SK-N-SH (cell line): ENCODE measurements around the gene OPCML. TPM values are rescaled to one million over a fixed set of nuclear protein-coding genes. Genes with fewer than 3 reads are reported as not detected.
A peak's percentile ranks its signal among the peaks of the same experiment; 100 is the strongest.

ENCODE experiments used
- CTCF ChIA-PET: fragments of 300-600, 350-600 bp; formaldehyde crosslinking; extraction: SDS; loops from one replicate; lab custom pipeline; 2021; lab: Yijun Ruan, JAX
- POLR2A ChIA-PET: fragments of 350-600 bp; sonication (Branson Sonifier 250); formaldehyde crosslinking; extraction: SDS; loops from one replicate; lab custom pipeline; 2020; ENCODE audit warnings: antibody characterized with exemption, inconsistent platforms; lab: Yijun Ruan, JAX
- DNase-seq: peaks from one replicate; pipeline ENCODE4 v3.0.0; 2012
- H2AFZ ChIP-seq: fragments of 200-600 bp; sonication (generic); 2 replicates; pipeline ENCODE4 v1.8.1; 2016; ENCODE audit warnings: antibody characterized with exemption, mild to moderate bottlenecking, low read depth
- H3F3A ChIP-seq: fragments of 200-600 bp; sonication (generic); replicated peaks from 2 replicates; pipeline ENCODE3; 2016; ENCODE audit warnings: antibody characterized with exemption, mild to moderate bottlenecking; ENCODE audit not compliant: insufficient read depth
- H3K27ac ChIP-seq, 2 experiments: fragments of 200-500 bp in 1 of 2; fragments of 200-600 bp in 1 of 2; sonication (Bioruptor generic) in 1 of 2; sonication (generic), shearing (Covaris generic) in 1 of 2; 2 replicates each; pipeline versions ENCODE4 v1.5.1 to v1.6.1; 2014 to 2016; ENCODE audit warnings: low read depth in 2 of 2, inconsistent platforms in 1 of 2, low read length in 1 of 2, mild to moderate bottlenecking in 1 of 2, mixed read lengths in 1 of 2
- H3K27me3 ChIP-seq: fragments of 200-600 bp; sonication (generic), shearing (Covaris generic); 2 replicates; pipeline ENCODE4 v1.6.1; 2016; ENCODE audit warnings: mixed run types; ENCODE audit not compliant: insufficient read depth
- H3K36me3 ChIP-seq, 2 experiments: fragments of 200-500 bp in 1 of 2; fragments of 200-600 bp in 1 of 2; sonication (Bioruptor generic) in 1 of 2; sonication (generic) in 1 of 2; replicated peaks in 1 of 2; 2 replicates each; pipeline versions ENCODE3 to v1.5.1; 2014 to 2016; ENCODE audit warnings: low read length in 1 of 2, mild to moderate bottlenecking in 1 of 2; ENCODE audit not compliant: insufficient read depth in 2 of 2, control insufficient read depth in 1 of 2
- H3K4me1 ChIP-seq, 2 experiments: fragments of 200-500 bp in 1 of 2; fragments of 200-600 bp in 1 of 2; sonication (Bioruptor generic) in 1 of 2; sonication (generic), shearing (Covaris generic) in 1 of 2; 2 replicates each; pipeline versions ENCODE4 v1.5.1 to v1.6.1; 2014 to 2016; ENCODE audit warnings: low read depth in 1 of 2, low read length in 1 of 2, mixed run types in 1 of 2; ENCODE audit not compliant: insufficient read depth in 2 of 2, control insufficient read depth in 1 of 2
- H3K4me2 ChIP-seq: fragments of 200-600 bp; sonication (generic), shearing (Covaris generic); 2 replicates; pipeline ENCODE4 v1.6.1; 2017; ENCODE audit warnings: mixed run types
- H3K4me3 ChIP-seq, 2 experiments: fragments of 200-500 bp in 1 of 2; fragments of 200-600 bp in 1 of 2; sonication (Bioruptor generic) in 1 of 2; sonication (generic), shearing (Covaris generic) in 1 of 2; 2 replicates each; pipeline versions ENCODE4 v1.5.1 to v1.8.1; 2014 to 2016; ENCODE audit warnings: low read depth in 2 of 2, inconsistent platforms in 1 of 2, low read length in 1 of 2, mild to moderate bottlenecking in 1 of 2, mixed read lengths in 1 of 2, moderate library complexity in 1 of 2
- H3K79me2 ChIP-seq: fragments of 200-600 bp; sonication (generic); 2 replicates; pipeline ENCODE4 v1.8.1; 2017; ENCODE audit warnings: mild to moderate bottlenecking; ENCODE audit not compliant: insufficient read depth
- H3K9ac ChIP-seq: fragments of 200-600 bp; sonication (generic); 2 replicates; pipeline ENCODE4 v1.6.1; 2017; ENCODE audit warnings: mixed run types
- H3K9me2 ChIP-seq: fragments of 200-600 bp; sonication (generic); 2 replicates; pipeline ENCODE4 v1.6.1; 2017; ENCODE audit warnings: mixed run types
- H3K9me3 ChIP-seq: fragments of 200-600 bp; sonication (generic); 2 replicates; pipeline ENCODE4 v1.6.1; 2017; ENCODE audit warnings: mixed run types, mild to moderate bottlenecking, moderate library complexity
- H4K20me1 ChIP-seq: fragments of 200-600 bp; sonication (generic); 2 replicates; pipeline ENCODE4 v1.6.1; 2017; ENCODE audit warnings: mild to moderate bottlenecking, mixed run types; ENCODE audit not compliant: insufficient read depth
- CHD2 ChIP-seq: fragments of 150-350 bp; IDR thresholded peaks from 2 replicates; pipeline ENCODE4 v1.6.1; 2018; ENCODE audit warnings: low read length; ENCODE audit not compliant: partially characterized antibody
- CTCF ChIP-seq: fragments of 200-600 bp; sonication (generic); IDR thresholded peaks from 2 replicates; pipeline ENCODE4 v1.6.1; 2017; ENCODE audit warnings: antibody characterized with exemption, mild to moderate bottlenecking, moderate library complexity
- EP300 ChIP-seq, 2 experiments: IDR thresholded peaks; 2 replicates each; pipeline versions ENCODE4 v1.4.0 to v1.6.1; 2012; ENCODE audit warnings: borderline replicate concordance in 1 of 2, low read depth in 1 of 2, low read length in 1 of 2
- GABPA ChIP-seq: IDR thresholded peaks from 2 replicates; pipeline ENCODE4 v1.4.0; 2012; ENCODE audit warnings: low read depth, mild to moderate bottlenecking
- IRF3 ChIP-seq: fragments of 150-350 bp; IDR thresholded peaks from 2 replicates; pipeline ENCODE4 v1.6.1; 2016; ENCODE audit warnings: mild to moderate bottlenecking, low read depth, low read length
- JUND ChIP-seq: IDR thresholded peaks from 2 replicates; pipeline ENCODE4 v1.4.0; 2012
- MAX ChIP-seq: IDR thresholded peaks from 2 replicates; pipeline ENCODE4 v1.4.0; 2012; ENCODE audit warnings: low read depth
- MEF2A ChIP-seq: IDR thresholded peaks from 2 replicates; pipeline ENCODE4 v1.4.0; 2012; ENCODE audit warnings: low read depth, borderline replicate concordance
- NRF1 ChIP-seq: IDR thresholded peaks from 2 replicates; pipeline ENCODE4 v1.6.1; 2012; ENCODE audit warnings: low read depth, mild to moderate bottlenecking, low read length
- PBX3 ChIP-seq: IDR thresholded peaks from 2 replicates; pipeline ENCODE4; 2012
- POLR2AphosphoS5 ChIP-seq: IDR thresholded peaks from 2 replicates; pipeline ENCODE4 v1.6.1; 2012; ENCODE audit warnings: low read depth, low read length
- RAD21 ChIP-seq: IDR thresholded peaks from 2 replicates; pipeline ENCODE4 v1.6.1; 2012; ENCODE audit warnings: mild to moderate bottlenecking, low read length
- REST ChIP-seq: IDR thresholded peaks from 2 replicates; pipeline ENCODE4 v1.6.1; 2012; ENCODE audit warnings: mild to moderate bottlenecking, low read depth, low read length, moderate library complexity
- RFX5 ChIP-seq: IDR thresholded peaks from 2 replicates; pipeline ENCODE4 v1.6.1; 2012; ENCODE audit warnings: mild to moderate bottlenecking, improper control_type of control experiment, low read length
- TCF12 ChIP-seq: IDR thresholded peaks from 2 replicates; pipeline ENCODE4 v1.4.0; 2012
- TEAD4 ChIP-seq: IDR thresholded peaks from 2 replicates; pipeline ENCODE4 v1.4.0; 2012; ENCODE audit warnings: mild to moderate bottlenecking, borderline replicate concordance; ENCODE audit not compliant: insufficient read depth
- USF2 ChIP-seq: fragments of 150-350 bp; IDR thresholded peaks from 2 replicates; pipeline ENCODE4 v1.6.1; 2017; ENCODE audit warnings: antibody characterized with exemption, low read length, low read depth, borderline replicate concordance
- WGBS: methylation state at CpG from one replicate; pipeline ENCODE4 v1.1.6; 2017; ENCODE audit warnings: low lambda C conversion rate; 5-methylcytosine and 5-hydroxymethylcytosine counted together
- polyA plus RNA-seq, 3 experiments: library from polyadenylated mRNA; depleted of rRNA; stranded (reverse); fragments of >200 nt; gene quantifications; 2 replicates each; pipeline ENCODE4 v1.2.3, GENCODE V29; 2012

The OPCML gene
- polyA plus RNA-seq, 1 of the 3 experiments (the other 2 are of a cell fraction), result not detected

GRCh38 chr11:132744771-132745170 is 787.5 kb downstream of the OPCML start:
- WGBS, result 12% methylated on average over 8 of the region's 8 CpGs
- ChIA-PET CTCF (no interaction called here), POLR2A (no interaction called here)
- no peak for DNase-seq
- no peak overlapping the region for H3K9ac ChIP-seq
- H3K9me3 ChIP-seq, result no peaks in the 10 kb centered on the region
- H3K4me1 ChIP-seq, result no peaks in the 10 kb centered on the region
- TF ChIP-seq CHD2, result no peak
- TF ChIP-seq POLR2AphosphoS5, result no peak
- no peak for TF ChIP-seq MAX
- no peak for TF ChIP-seq TEAD4
- no peak for TF ChIP-seq JUND
- TF ChIP-seq NRF1, result no peak
- TF ChIP-seq EP300 (IDR thresholded peaks at IDR 0.05; ENCODE audit: borderline replicate concordance in 1 of 2, low read depth in 1 of 2, low read length in 1 of 2), result no peak
- no peak for TF ChIP-seq USF2
- no peak for TF ChIP-seq TCF12
- no peak for TF ChIP-seq RAD21
- TF ChIP-seq IRF3, result no peak
- no peak for TF ChIP-seq CTCF
- no peak for TF ChIP-seq PBX3
- TF ChIP-seq MEF2A, result no peak
- TF ChIP-seq REST, result no peak
- TF ChIP-seq GABPA, result no peak
- no peak for TF ChIP-seq RFX5
- no peak overlapping the region for H3K27ac ChIP-seq
- no peaks in the 10 kb centered on the region for H3K79me2 ChIP-seq
- no peak overlapping the region for H3K4me3 ChIP-seq
- H3K27me3 ChIP-seq, result no peaks in the 10 kb centered on the region
- no peaks in the 10 kb centered on the region for H3K36me3 ChIP-seq
- H4K20me1 ChIP-seq, result no peaks in the 10 kb centered on the region
- H3K9me2 ChIP-seq, result no peaks in the 10 kb centered on the region
- H3K4me2 ChIP-seq, result peak overlapping the region; percentile 41; the same call in 1 of the 2 replicates
- H3F3A ChIP-seq, result no peaks in the 10 kb centered on the region
- no peak overlapping the region for H2AFZ ChIP-seq
